Suprapubic skin (tissue), 4 donors: ENCODE data around the gene CWC15. TPM values are rescaled to one million over a fixed set of nuclear protein-coding genes. Genes with fewer than 3 reads are reported as not detected.
"Not testable (repeated sequence)": the region's sequence is repeated elsewhere in the genome, so short reads cannot be mapped to it uniquely, and the experiment has no call there.

Experiments used
- DNase-seq, 2 donors: peaks; one replicate each; pipeline ENCODE4 v3.0.0-alpha.2; 2019; ENCODE audit warnings: low spot score in 2 of 2
- H3K27ac ChIP-seq: fragments of 200-600 bp; sonication (generic); one replicate; pipeline ENCODE4 v1.5.1; 2019
- H3K27me3 ChIP-seq: fragments of 200-600 bp; sonication (generic); one replicate; pipeline ENCODE4 v1.5.1; 2019
- H3K36me3 ChIP-seq: fragments of 200-600 bp; sonication (generic); one replicate; pipeline ENCODE4 v1.5.1; 2019
- H3K4me1 ChIP-seq: fragments of 200-600 bp; sonication (generic); one replicate; pipeline ENCODE4 v1.5.1; 2019
- H3K4me3 ChIP-seq: fragments of 200-600 bp; sonication (generic); one replicate; pipeline ENCODE4 v1.5.1; 2019; ENCODE audit warnings: mild to moderate bottlenecking
- H3K9me3 ChIP-seq: fragments of 200-600 bp; sonication (generic); one replicate; pipeline ENCODE4 v1.5.1; 2019
- CTCF ChIP-seq, 2 donors: fragments of 200-600 bp in 1 of 2; fragments of 450-650 bp in 1 of 2; sonication (generic) in 1 of 2; IDR thresholded peaks; one replicate each; pipeline ENCODE4 v1.5.1; 2016 to 2019; ENCODE audit warnings: antibody characterized with exemption in 2 of 2, mild to moderate bottlenecking in 1 of 2, moderate library complexity in 1 of 2
- EP300 ChIP-seq: sonication (generic); formaldehyde crosslinking; IDR thresholded peaks from one replicate; pipeline ENCODE4 v1.6.1; 2017; ENCODE audit warnings: antibody characterized with exemption
- POLR2A ChIP-seq, 2 donors: fragments of 450-650 bp; IDR thresholded peaks; one replicate each; pipeline ENCODE4 v1.6.1; 2017; ENCODE audit warnings: antibody characterized with exemption in 2 of 2, mild to moderate bottlenecking in 2 of 2, moderate library complexity in 2 of 2
- POLR2AphosphoS5 ChIP-seq, 3 donors: sonication (generic); formaldehyde crosslinking; IDR thresholded peaks; one replicate each; pipeline ENCODE4 v1.6.1; 2017; ENCODE audit warnings: antibody characterized with exemption in 3 of 3
- WGBS: methylation state at CpG from one replicate; pipeline ENCODE4 v1.1.5; 2018; 5-methylcytosine and 5-hydroxymethylcytosine counted together
- total RNA-seq, 4 donors: library from RNA; depleted of rRNA; stranded (reverse); fragments of >200 nt; gene quantifications; one replicate each; pipeline ENCODE4 v1.1.0, GENCODE V29; 2016

Gene CWC15
- total RNA-seq: 10 to 100 TPM; 30.5 to 60.7 (median 35.1) TPM

- Histone ChIP-seq H3K4me1 (peaks cover 22% of the 10 kb centered on the region), H3K36me3 (peaks cover 33% of the 10 kb centered on the region), H3K9me3 (no peaks in the 10 kb centered on the region), H3K27ac (peak within 1 kb of the TSS; percentile 74), H3K27me3 (no peaks in the 10 kb centered on the region), H3K4me3 (peak within 1 kb of the TSS; percentile 88)
- peak; percentile 98 for DNase-seq
- under 1% methylated on average over 39 of the region's 66 CpGs for WGBS
- TF ChIP-seq EP300 (no peak), CTCF (IDR thresholded peaks at IDR 0.05) (no peak), POLR2A (IDR thresholded peaks at IDR 0.05) (peak in 1 of 2 donors; percentile 68), POLR2AphosphoS5 (IDR thresholded peaks at IDR 0.05) (peak in 2 of 3 donors; percentile 43 to 74)
These were observed at the start of gene CWC15, which contains the start of gene KDM4D for GRCh38 chr11:94973099-94973968. Gene CWC15 (minus strand): TSS chr11:94973556. CDS start chr11:94972185, 1,371 bp downstream. Gene KDM4D (plus strand): TSS chr11:94973709. CDS start chr11:94997373, 23,664 bp downstream.

DNA sequence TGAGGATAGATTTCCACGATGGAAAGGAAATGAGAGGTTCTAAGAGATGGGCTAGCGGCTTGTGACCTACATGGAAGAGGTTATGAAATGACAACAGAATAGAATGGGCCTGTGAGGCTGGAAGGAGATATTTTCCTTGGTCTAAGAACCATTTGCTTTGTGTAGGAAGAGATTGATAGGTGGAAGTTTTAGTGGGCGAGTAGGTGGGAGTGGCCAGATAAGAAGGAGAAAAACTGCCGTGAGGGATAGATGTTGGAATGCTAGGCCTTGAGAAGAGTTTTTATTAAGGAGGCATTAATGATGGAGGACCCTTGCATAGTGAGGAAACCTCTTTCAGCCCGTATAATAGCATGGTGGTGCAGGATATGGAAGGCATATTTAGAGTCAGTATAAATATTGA is 48.1 kb upstream of the CWC15 start:
- H3K36me3 ChIP-seq, H3K27me3 ChIP-seq, DNase-seq, H3K27ac ChIP-seq, H3K4me1 ChIP-seq, H3K4me3 ChIP-seq, H3K9me3 ChIP-seq: not testable (repeated sequence)
- 87% methylated on average over 5 of the region's 5 CpGs for WGBS

- no peak for DNase-seq
- Histone ChIP-seq H3K27me3 (peaks cover 8% of the 10 kb centered on the region), H3K4me1 (no peaks in the 10 kb centered on the region), H3K36me3 (no peaks in the 10 kb centered on the region), H3K27ac (no peak overlapping the region), H3K4me3 (no peak overlapping the region), H3K9me3 (no peaks in the 10 kb centered on the region)
- TF ChIP-seq POLR2A (IDR thresholded peaks at IDR 0.05) (no peak), EP300 (no peak)
- 62% methylated on average over 2 of the region's 2 CpGs for WGBS
These were observed 42.8 kb upstream of the CWC15 start for GRCh38 chr11:95016139-95016538.

GRCh38 chr11:95014184-95014821 is 40.9 kb upstream of the CWC15 start:
- no peak for DNase-seq
- Histone ChIP-seq H3K27ac (no peak overlapping the region), H3K4me3 (no peak overlapping the region), H3K4me1 (no peaks in the 10 kb centered on the region), H3K36me3 (no peaks in the 10 kb centered on the region), H3K27me3 (peaks cover 8% of the 10 kb centered on the region), H3K9me3 (no peaks in the 10 kb centered on the region)
- no peak for TF ChIP-seq EP300
- no peak for TF ChIP-seq POLR2A (IDR thresholded peaks at IDR 0.05)
- no peak for TF ChIP-seq POLR2AphosphoS5 (IDR thresholded peaks at IDR 0.05)
- WGBS: 83% methylated on average over 12 of the region's 12 CpGs

DNA sequence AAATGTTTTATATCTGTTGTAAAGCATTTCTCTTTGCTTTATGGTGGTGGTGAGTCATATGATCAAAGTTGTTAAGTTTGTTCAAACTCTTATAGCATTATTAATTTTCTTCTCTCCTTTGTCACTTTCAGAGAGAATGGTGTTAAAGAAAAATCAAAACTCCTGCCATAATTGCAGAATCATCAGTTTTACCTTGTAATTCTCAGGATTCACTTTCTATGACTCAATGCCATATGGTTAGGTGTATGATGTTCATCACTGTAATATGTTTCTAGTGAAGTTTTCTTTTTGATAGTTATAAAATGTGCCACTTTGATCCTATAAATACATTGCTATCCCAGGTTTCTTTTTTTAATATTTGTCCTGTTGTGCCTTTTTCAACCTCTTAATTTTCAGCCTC is 38.0 kb upstream of the CWC15 start:
- no peak overlapping the region for H3K27ac ChIP-seq
- H3K4me3 ChIP-seq: no peak overlapping the region
- no peaks in the 10 kb centered on the region for H3K36me3 ChIP-seq
- H3K4me1 ChIP-seq: no peaks in the 10 kb centered on the region
- H3K27me3 ChIP-seq: peaks cover 8% of the 10 kb centered on the region
- TF ChIP-seq POLR2AphosphoS5 (IDR thresholded peaks at IDR 0.05) (no peak), CTCF (IDR thresholded peaks at IDR 0.05) (no peak), EP300 (no peak), POLR2A (IDR thresholded peaks at IDR 0.05) (no peak)
- no peaks in the 10 kb centered on the region for H3K9me3 ChIP-seq
- DNase-seq: no peak

GRCh38 chr11:95005642-95006041 is 32.3 kb upstream of the CWC15 start:
- TF ChIP-seq POLR2A (IDR thresholded peaks at IDR 0.05) (no peak), CTCF (IDR thresholded peaks at IDR 0.05) (no peak), POLR2AphosphoS5 (IDR thresholded peaks at IDR 0.05) (no peak), EP300 (no peak)
- Histone ChIP-seq H3K4me3 (no peak overlapping the region), H3K9me3 (no peaks in the 10 kb centered on the region), H3K36me3 (no peaks in the 10 kb centered on the region), H3K27ac (no peak overlapping the region), H3K4me1 (no peaks in the 10 kb centered on the region), H3K27me3 (no peaks in the 10 kb centered on the region)
- no peak for DNase-seq
- WGBS: 88% methylated on average over 1 of the region's 1 CpG
